Type B pancreatic cell (in vitro differentiated cells): Measurements from ENCODE around the gene SLC38A6. TPM values are rescaled to one million over a fixed set of nuclear protein-coding genes. Genes with fewer than 3 reads are reported as not detected.

Experiments used
- DNase-seq: peaks from one replicate; pipeline ENCODE4 v3.0.0; 2021; ENCODE audit warnings: mixed read lengths; ENCODE audit not compliant: unreplicated experiment; ENCODE audit errors: extremely low spot score
- H3K27ac Mint-ChIP-seq: 2 replicates; pipeline ENCODE4 v1.8.0; 2021; ENCODE audit warnings: mild to moderate bottlenecking, mixed read lengths
- H3K27me3 Mint-ChIP-seq: 2 replicates; pipeline ENCODE4 v1.8.0; 2021; ENCODE audit warnings: mixed read lengths
- H3K36me3 Mint-ChIP-seq: 2 replicates; pipeline ENCODE4 v1.8.0; 2021; ENCODE audit warnings: mixed read lengths
- H3K4me1 Mint-ChIP-seq: one replicate; pipeline ENCODE4 v1.8.0; 2021; ENCODE audit warnings: mixed read lengths; ENCODE audit not compliant: unreplicated experiment
- H3K4me3 Mint-ChIP-seq: 2 replicates; pipeline ENCODE4 v1.8.0; 2021; ENCODE audit warnings: mild to moderate bottlenecking, mixed read lengths
- H3K9me3 Mint-ChIP-seq: 2 replicates; pipeline ENCODE4 v1.8.0; 2021; ENCODE audit warnings: mixed read lengths
- CTCF ChIP-seq: fragments of 200-600 bp; sonication (generic); conservative IDR thresholded peaks from 2 replicates; pipeline ENCODE4 v1.5.0; 2021; ENCODE audit warnings: antibody characterized with exemption, mild to moderate bottlenecking
- total RNA-seq: library from RNA; stranded (reverse); gene quantifications from 2 replicates; pipeline ENCODE4 v1.2.1, GENCODE V29; 2021; ENCODE audit warnings: low replicate concordance

SLC38A6 gene
- total RNA-seq, 1 donor from 2014 or later, result 19.1 TPM

- peaks cover 20% of the 10 kb centered on the region for H3K36me3 Mint-ChIP-seq
- H3K27me3 Mint-ChIP-seq, result no peaks in the 10 kb centered on the region
- peaks cover 25% of the 10 kb centered on the region for H3K4me1 Mint-ChIP-seq
- no peak for TF ChIP-seq CTCF
- H3K9me3 Mint-ChIP-seq, result no peaks in the 10 kb centered on the region
- no peak overlapping the region for H3K4me3 Mint-ChIP-seq
- DNase-seq, result no peak
- H3K27ac Mint-ChIP-seq, result no peak overlapping the region
These were observed 799 bp downstream of the SLC38A6 start for GRCh38 chr14:60981633-60982455.

GRCh38 chr14:60984196-60984595, 3.2 kb downstream of the SLC38A6 start:
- Mint-ChIP-seq H3K9me3 (no peaks in the 10 kb centered on the region), H3K27ac (no peak overlapping the region), H3K4me3 (no peak overlapping the region)

GRCh38 chr14:60986500-60986899, 5.5 kb downstream of the SLC38A6 start:
- TF ChIP-seq CTCF, result no peak
- Mint-ChIP-seq H3K4me1 (no peaks in the 10 kb centered on the region), H3K27ac (no peak overlapping the region), H3K4me3 (no peak overlapping the region), H3K36me3 (peaks cover 11% of the 10 kb centered on the region), H3K9me3 (no peaks in the 10 kb centered on the region), H3K27me3 (no peaks in the 10 kb centered on the region)
- no peak for DNase-seq

More at GRCh38 chr14:60984196-60984595, 3.2 kb downstream of the SLC38A6 start:
- DNase-seq, result no peak
- no peak for TF ChIP-seq CTCF
- peaks cover 12% of the 10 kb centered on the region for H3K36me3 Mint-ChIP-seq
- H3K27me3 Mint-ChIP-seq, result no peaks in the 10 kb centered on the region
- H3K4me1 Mint-ChIP-seq, result peaks cover 12% of the 10 kb centered on the region

GRCh38 chr14:60989599-60989998, 8.6 kb downstream of the SLC38A6 start:
- Mint-ChIP-seq H3K4me3 (no peak overlapping the region), H3K36me3 (peaks cover 11% of the 10 kb centered on the region), H3K4me1 (no peaks in the 10 kb centered on the region), H3K27me3 (no peaks in the 10 kb centered on the region), H3K27ac (no peak overlapping the region), H3K9me3 (no peaks in the 10 kb centered on the region)
- TF ChIP-seq CTCF, result no peak
- no peak for DNase-seq

- TF ChIP-seq CTCF, result no peak
- no peaks in the 10 kb centered on the region for H3K27me3 Mint-ChIP-seq
- no peak overlapping the region for H3K27ac Mint-ChIP-seq
- H3K4me3 Mint-ChIP-seq, result no peak overlapping the region
- no peak for DNase-seq
- no peaks in the 10 kb centered on the region for H3K4me1 Mint-ChIP-seq
- peaks cover 4% of the 10 kb centered on the region for H3K9me3 Mint-ChIP-seq
- H3K36me3 Mint-ChIP-seq, result peaks cover 24% of the 10 kb centered on the region
These were observed 17.6 kb downstream of the SLC38A6 start for GRCh38 chr14:60998617-60999016.
